Esophagus muscularis mucosa (tissue), 2 donors: ENCODE measurements around the gene CCNYL1.

Experiments used
- POLR2A ChIP-seq: fragments of 450-650 bp; IDR thresholded peaks from one replicate; pipeline ENCODE4 v1.6.1; 2017; ENCODE audit warnings: antibody characterized with exemption, moderate library complexity, mild to moderate bottlenecking, low read depth
- POLR2AphosphoS5 ChIP-seq, 2 donors: sonication (generic); formaldehyde crosslinking; IDR thresholded peaks; one replicate each; pipeline ENCODE4 v1.6.1; 2017; ENCODE audit warnings: antibody characterized with exemption in 2 of 2

- TF ChIP-seq POLR2AphosphoS5 (IDR thresholded peaks at IDR 0.05): no peak
- TF ChIP-seq POLR2A: no peak
Observed at GRCh38 chr2:207744451-207744850, 33.0 kb downstream of the CCNYL1 start.
